Measurements from ENCODE around the gene NFASC.

NFASC gene

GRCh38 chr1:204961765-204962419 lies 91.2 kb downstream of the NFASC start:
- Histone ChIP-seq H4K91ac (ENCODE audit: low read depth, low read length) (no peak overlapping the region), H3K4ac (ENCODE audit: low read depth, low read length) (no peak overlapping the region), H2AK5ac (ENCODE audit: low read length) (no peak overlapping the region), H3K9ac (ENCODE audit: low read length) (no peak overlapping the region), H3K18ac (ENCODE audit: low read length) (no peak overlapping the region), H3K9me3 (ENCODE audit: insufficient read depth, low read depth, low read length) (peaks cover 1% of the 10 kb centered on the region), H3K4me3 (ENCODE audit: low read depth, low read length) (no peak overlapping the region), H3K14ac (ENCODE audit: low read length) (no peak overlapping the region), H4K8ac (ENCODE audit: low read depth, low read length) (no peak overlapping the region), H3K79me1 (ENCODE audit: low read length) (no peaks in the 10 kb centered on the region), H3K4me1 (ENCODE audit: control insufficient read depth in 1 of 2, insufficient read depth in 2 of 2, low read length in 2 of 2) (no peaks in the 10 kb centered on the region), H3K23ac (ENCODE audit: low read length) (no peak overlapping the region), H2BK120ac (ENCODE audit: insufficient read depth, low read length, poor library complexity) (no peak overlapping the region), H3K79me2 (ENCODE audit: control insufficient read depth, insufficient read depth, low read length, poor library complexity) (no peaks in the 10 kb centered on the region), H2BK12ac (ENCODE audit: low read length) (no peak overlapping the region), H2AFZ (ENCODE audit: insufficient read depth, low read length, poor library complexity) (no peak overlapping the region), H4K12ac (ENCODE audit: low read depth, low read length) (no peak overlapping the region), H3K27me3 (ENCODE audit: insufficient read depth, low read length) (no peaks in the 10 kb centered on the region), H3K36me3 (ENCODE audit: control insufficient read depth in 1 of 2, insufficient read depth in 2 of 2, low read length in 2 of 2) (no peaks in the 10 kb centered on the region), H3K27ac (ENCODE audit: low read depth, low read length) (no peak overlapping the region), H2BK5ac (ENCODE audit: low read depth, low read length, poor library complexity) (no peak overlapping the region), H3K4me2 (ENCODE audit: low read length) (no peak overlapping the region)
- whole genome bisulfite sequencing (ENCODE audit: extremely low coverage, insufficient coverage, insufficient read length), result no CpG with 5 or more reads among the region's 8 CpGs
- no peak for DNase-seq

DNA sequence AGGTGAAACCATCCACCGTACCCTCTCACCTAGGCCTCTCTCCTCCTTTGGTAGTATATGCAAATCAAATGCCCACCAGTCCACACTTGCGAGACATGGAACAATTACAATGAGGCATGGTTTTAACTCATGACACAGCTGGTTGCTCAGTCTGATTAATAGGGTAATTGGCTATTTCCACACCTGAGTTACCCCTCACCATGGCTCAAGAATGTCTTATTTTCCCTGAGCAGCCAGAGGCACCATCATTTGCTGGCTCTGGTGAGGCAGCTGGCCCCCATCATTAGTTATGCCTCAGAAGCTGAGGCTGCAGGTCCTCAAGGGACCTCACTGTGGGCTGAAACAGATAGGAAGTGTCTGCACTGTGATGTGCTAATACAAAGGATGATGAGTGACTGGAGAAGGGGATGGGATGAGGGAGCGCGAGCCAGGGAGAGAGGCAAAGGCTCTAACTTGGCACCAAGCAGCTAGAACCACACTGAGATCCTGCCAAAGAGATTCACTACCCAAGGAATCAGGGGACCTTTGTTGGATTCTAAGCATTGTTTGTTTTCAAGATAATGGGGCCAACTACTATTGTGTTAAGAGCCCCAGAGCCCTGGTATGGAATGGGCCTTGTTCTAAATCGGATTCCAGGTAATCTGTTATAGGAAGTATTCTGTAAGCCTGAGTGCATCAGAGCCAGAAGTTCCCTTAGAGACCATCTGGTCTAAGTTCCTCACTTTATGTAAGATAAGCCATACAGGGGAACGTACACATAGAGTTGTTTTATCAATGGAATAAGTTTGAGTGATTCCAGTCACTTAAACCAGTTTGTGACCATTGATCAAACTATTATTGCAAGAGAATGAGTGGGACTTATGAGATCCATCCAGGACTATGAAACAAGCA lies 92.3 kb downstream of the NFASC start:
- Histone ChIP-seq H4K8ac (ENCODE audit: low read depth, low read length) (no peak overlapping the region), H3K4me1 (ENCODE audit: control insufficient read depth in 1 of 2, insufficient read depth in 2 of 2, low read length in 2 of 2) (no peaks in the 10 kb centered on the region), H2BK120ac (ENCODE audit: insufficient read depth, low read length, poor library complexity) (no peak overlapping the region), H3K27ac (ENCODE audit: low read depth, low read length) (no peak overlapping the region), H3K79me1 (ENCODE audit: low read length) (no peaks in the 10 kb centered on the region), H2AFZ (ENCODE audit: insufficient read depth, low read length, poor library complexity) (no peak overlapping the region), H3K18ac (ENCODE audit: low read length) (no peak overlapping the region), H4K12ac (ENCODE audit: low read depth, low read length) (no peak overlapping the region), H3K79me2 (ENCODE audit: control insufficient read depth, insufficient read depth, low read length, poor library complexity) (no peaks in the 10 kb centered on the region), H4K91ac (ENCODE audit: low read depth, low read length) (no peak overlapping the region), H3K4ac (ENCODE audit: low read depth, low read length) (no peak overlapping the region), H3K36me3 (ENCODE audit: control insufficient read depth in 1 of 2, insufficient read depth in 2 of 2, low read length in 2 of 2) (no peaks in the 10 kb centered on the region), H3K14ac (ENCODE audit: low read length) (no peak overlapping the region), H3K23ac (ENCODE audit: low read length) (no peak overlapping the region), H2AK5ac (ENCODE audit: low read length) (no peak overlapping the region), H2BK5ac (ENCODE audit: low read depth, low read length, poor library complexity) (no peak overlapping the region), H3K9ac (ENCODE audit: low read length) (no peak overlapping the region), H3K4me3 (ENCODE audit: low read depth, low read length) (no peak overlapping the region), H2BK12ac (ENCODE audit: low read length) (no peak overlapping the region), H3K4me2 (ENCODE audit: low read length) (no peak overlapping the region), H3K27me3 (ENCODE audit: insufficient read depth, low read length) (no peaks in the 10 kb centered on the region), H3K9me3 (ENCODE audit: insufficient read depth, low read depth, low read length) (peaks cover 1% of the 10 kb centered on the region)
- no peak for DNase-seq
- WGBS (ENCODE audit: extremely low coverage, insufficient coverage, insufficient read length), result no CpG with 5 or more reads among the region's 6 CpGs

DNA sequence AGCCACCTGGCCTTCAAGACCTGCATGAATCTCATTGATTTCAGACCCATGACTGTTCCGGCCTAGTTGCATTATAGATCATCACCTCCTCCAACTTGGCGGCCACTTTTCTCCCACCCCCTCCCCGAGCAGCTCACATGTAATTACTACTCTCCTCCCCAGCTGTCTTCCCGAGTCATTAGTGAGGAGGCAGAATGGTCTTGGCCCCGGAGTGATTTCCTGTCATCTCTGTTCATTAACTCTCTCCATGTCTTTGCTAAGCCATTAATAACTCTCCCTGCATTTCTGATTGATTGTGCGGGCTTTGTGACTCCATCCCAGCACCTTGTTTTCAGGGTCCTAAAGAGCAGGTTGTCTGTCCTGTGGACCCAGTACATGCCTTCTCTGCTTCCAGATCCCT lies 96.8 kb downstream of the NFASC start:
- no peak overlapping the region for H2BK12ac ChIP-seq (ENCODE audit: low read length)
- no peak overlapping the region for H3K4me2 ChIP-seq (ENCODE audit: low read length)
- no peak overlapping the region for H2AK5ac ChIP-seq (ENCODE audit: low read length)
- no peak overlapping the region for H2BK120ac ChIP-seq (ENCODE audit: insufficient read depth, low read length, poor library complexity)
- H4K8ac ChIP-seq (ENCODE audit: low read depth, low read length), result no peak overlapping the region
- H3K14ac ChIP-seq (ENCODE audit: low read length), result no peak overlapping the region
- no peaks in the 10 kb centered on the region for H3K79me1 ChIP-seq (ENCODE audit: low read length)
- no peak overlapping the region for H3K18ac ChIP-seq (ENCODE audit: low read length)
- H3K4me1 ChIP-seq (ENCODE audit: control insufficient read depth in 1 of 2, insufficient read depth in 2 of 2, low read length in 2 of 2), result no peaks in the 10 kb centered on the region
- no peak overlapping the region for H3K4me3 ChIP-seq (ENCODE audit: low read depth, low read length)
- no peaks in the 10 kb centered on the region for H3K9me3 ChIP-seq (ENCODE audit: insufficient read depth, low read depth, low read length)
- H2AFZ ChIP-seq (ENCODE audit: insufficient read depth, low read length, poor library complexity), result no peak overlapping the region
- no peak overlapping the region for H3K4ac ChIP-seq (ENCODE audit: low read depth, low read length)
- no peak overlapping the region for H4K91ac ChIP-seq (ENCODE audit: low read depth, low read length)
- H2BK5ac ChIP-seq (ENCODE audit: low read depth, low read length, poor library complexity), result no peak overlapping the region
- DNase-seq, result no peak
- H3K27me3 ChIP-seq (ENCODE audit: insufficient read depth, low read length), result no peaks in the 10 kb centered on the region
- no peak overlapping the region for H3K9ac ChIP-seq (ENCODE audit: low read length)
- no peak overlapping the region for H4K12ac ChIP-seq (ENCODE audit: low read depth, low read length)
- no peak overlapping the region for H3K27ac ChIP-seq (ENCODE audit: low read depth, low read length)
- no CpG with 5 or more reads among the region's 6 CpGs for WGBS (ENCODE audit: extremely low coverage, insufficient coverage, insufficient read length)
- H3K79me2 ChIP-seq (ENCODE audit: control insufficient read depth, insufficient read depth, low read length, poor library complexity), result no peaks in the 10 kb centered on the region
- no peaks in the 10 kb centered on the region for H3K36me3 ChIP-seq (ENCODE audit: control insufficient read depth in 1 of 2, insufficient read depth in 2 of 2, low read length in 2 of 2)
- no peak overlapping the region for H3K23ac ChIP-seq (ENCODE audit: low read length)

DNA sequence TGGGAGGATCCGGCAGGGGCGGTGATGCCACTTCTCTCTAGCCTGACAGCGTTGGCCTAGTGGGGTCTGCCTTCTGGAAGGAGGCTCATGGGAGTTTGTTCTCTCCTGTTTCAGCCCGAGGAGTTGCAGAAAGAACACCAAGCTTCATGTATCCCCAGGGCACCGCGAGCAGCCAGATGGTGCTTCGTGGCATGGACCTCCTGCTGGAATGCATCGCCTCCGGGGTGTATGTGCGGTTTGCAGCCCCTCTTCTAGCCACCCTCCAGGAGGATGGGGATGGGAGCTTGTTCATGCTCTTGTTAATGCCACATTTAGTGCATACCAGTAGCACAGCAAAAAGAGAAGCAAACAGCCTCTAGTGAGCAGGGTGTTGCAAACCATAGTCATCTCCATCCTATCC lies 97.5 kb downstream of the NFASC start:
- Histone ChIP-seq H2AK5ac (ENCODE audit: low read length) (no peak overlapping the region), H3K27me3 (ENCODE audit: insufficient read depth, low read length) (no peaks in the 10 kb centered on the region), H3K36me3 (ENCODE audit: control insufficient read depth in 1 of 2, insufficient read depth in 2 of 2, low read length in 2 of 2) (no peaks in the 10 kb centered on the region), H3K9ac (ENCODE audit: low read length) (no peak overlapping the region), H3K4me3 (ENCODE audit: low read depth, low read length) (no peak overlapping the region), H3K4ac (ENCODE audit: low read depth, low read length) (no peak overlapping the region), H2BK5ac (ENCODE audit: low read depth, low read length, poor library complexity) (no peak overlapping the region), H3K14ac (ENCODE audit: low read length) (no peak overlapping the region), H3K23ac (ENCODE audit: low read length) (no peak overlapping the region), H3K27ac (ENCODE audit: low read depth, low read length) (no peak overlapping the region), H2AFZ (ENCODE audit: insufficient read depth, low read length, poor library complexity) (no peak overlapping the region), H3K79me2 (ENCODE audit: control insufficient read depth, insufficient read depth, low read length, poor library complexity) (no peaks in the 10 kb centered on the region), H3K4me2 (ENCODE audit: low read length) (no peak overlapping the region), H3K79me1 (ENCODE audit: low read length) (no peaks in the 10 kb centered on the region), H2BK120ac (ENCODE audit: insufficient read depth, low read length, poor library complexity) (no peak overlapping the region), H4K91ac (ENCODE audit: low read depth, low read length) (no peak overlapping the region), H4K12ac (ENCODE audit: low read depth, low read length) (no peak overlapping the region), H3K4me1 (ENCODE audit: control insufficient read depth in 1 of 2, insufficient read depth in 2 of 2, low read length in 2 of 2) (no peaks in the 10 kb centered on the region), H4K8ac (ENCODE audit: low read depth, low read length) (no peak overlapping the region), H3K18ac (ENCODE audit: low read length) (no peak overlapping the region), H3K9me3 (ENCODE audit: insufficient read depth, low read depth, low read length) (no peaks in the 10 kb centered on the region), H2BK12ac (ENCODE audit: low read length) (no peak overlapping the region)
- no peak for DNase-seq
- WGBS (ENCODE audit: extremely low coverage, insufficient coverage, insufficient read length), result no CpG with 5 or more reads among the region's 10 CpGs

Data from trophoblast cell (in vitro differentiated cells and primary cell).